ENCODE measurements around the gene NFATC4. TPM values are rescaled to one million over a fixed set of nuclear protein-coding genes. Genes with fewer than 3 reads are reported as not detected.
"Not testable (repeated sequence)": the region's sequence is repeated elsewhere in the genome, so short reads cannot be mapped to it uniquely, and the experiment has no call there.

The NFATC4 gene
- total RNA-seq, 1 donor from 2014 or later: 42.4 TPM

GRCh38 chr14:24369907-24370687 is 2.1 kb downstream of the NFATC4 start:
- no peaks in the 10 kb centered on the region for H3K36me3 Mint-ChIP-seq (ENCODE audit: low read depth, unreplicated experiment)
- TF ChIP-seq CTCF (IDR thresholded peaks at IDR 0.05; ENCODE audit: unreplicated experiment): no peak
- H3K9me3 Mint-ChIP-seq (ENCODE audit: unreplicated experiment): no peaks in the 10 kb centered on the region
- peaks cover 16% of the 10 kb centered on the region for H3K4me1 Mint-ChIP-seq (ENCODE audit: unreplicated experiment)
- H3K27ac Mint-ChIP-seq (ENCODE audit: unreplicated experiment): no peak overlapping the region
- DNase-seq (ENCODE audit: low spot score): no peak
- no peak overlapping the region for H3K4me3 Mint-ChIP-seq (ENCODE audit: unreplicated experiment)
- peaks cover 9% of the 10 kb centered on the region for H3K27me3 Mint-ChIP-seq (ENCODE audit: unreplicated experiment)

DNA sequence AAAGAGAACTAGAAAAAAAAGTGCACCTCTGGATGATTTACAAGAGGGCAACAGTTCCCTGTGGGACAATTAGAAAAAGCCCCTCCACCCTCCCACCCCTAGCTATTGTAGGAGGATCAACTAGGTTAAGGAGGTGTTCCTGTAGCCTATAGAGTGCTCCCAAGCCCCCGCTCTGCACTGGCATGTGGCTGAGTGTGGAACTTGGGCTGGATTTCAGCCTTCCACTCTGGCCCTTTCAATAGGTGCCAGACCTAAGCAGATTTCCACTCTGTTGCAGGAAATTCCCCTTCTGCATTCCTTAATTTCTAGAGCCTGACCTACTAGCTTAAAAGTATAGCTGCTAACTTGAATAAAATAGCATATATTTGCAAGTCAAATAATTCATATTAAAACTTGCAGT is 2.8 kb downstream of the NFATC4 start:
- Mint-ChIP-seq H3K27me3 (ENCODE audit: unreplicated experiment) (peaks cover 2% of the 10 kb centered on the region), H3K27ac (ENCODE audit: unreplicated experiment) (no peak overlapping the region), H3K4me3 (ENCODE audit: unreplicated experiment) (no peak overlapping the region), H3K4me1 (ENCODE audit: unreplicated experiment) (peaks cover 10% of the 10 kb centered on the region), H3K36me3 (ENCODE audit: low read depth, unreplicated experiment) (no peaks in the 10 kb centered on the region), H3K9me3 (ENCODE audit: unreplicated experiment) (no peaks in the 10 kb centered on the region)
- no peak for TF ChIP-seq CTCF (IDR thresholded peaks at IDR 0.05; ENCODE audit: unreplicated experiment)
- DNase-seq (ENCODE audit: low spot score): no peak

GRCh38 chr14:24371605-24372004 is 3.6 kb downstream of the NFATC4 start:
- not testable (repeated sequence) for H3K27ac Mint-ChIP-seq (ENCODE audit: unreplicated experiment); H3K9me3 Mint-ChIP-seq (ENCODE audit: unreplicated experiment); DNase-seq (ENCODE audit: low spot score); H3K4me1 Mint-ChIP-seq (ENCODE audit: unreplicated experiment); H3K27me3 Mint-ChIP-seq (ENCODE audit: unreplicated experiment); H3K36me3 Mint-ChIP-seq (ENCODE audit: low read depth, unreplicated experiment)
- peak overlapping the region; percentile 31 for H3K4me3 Mint-ChIP-seq (ENCODE audit: unreplicated experiment)

- Mint-ChIP-seq H3K36me3 (ENCODE audit: low read depth, unreplicated experiment) (peaks cover 4% of the 10 kb centered on the region), H3K4me1 (ENCODE audit: unreplicated experiment) (peaks cover 6% of the 10 kb centered on the region), H3K27me3 (ENCODE audit: unreplicated experiment) (peaks cover 4% of the 10 kb centered on the region), H3K27ac (ENCODE audit: unreplicated experiment) (no peak overlapping the region), H3K4me3 (ENCODE audit: unreplicated experiment) (no peak overlapping the region), H3K9me3 (ENCODE audit: unreplicated experiment) (no peaks in the 10 kb centered on the region)
- DNase-seq (ENCODE audit: low spot score): no peak
- no peak for TF ChIP-seq CTCF (IDR thresholded peaks at IDR 0.05; ENCODE audit: unreplicated experiment)
Observed at GRCh38 chr14:24372701-24373416, 4.9 kb downstream of the NFATC4 start.

DNA sequence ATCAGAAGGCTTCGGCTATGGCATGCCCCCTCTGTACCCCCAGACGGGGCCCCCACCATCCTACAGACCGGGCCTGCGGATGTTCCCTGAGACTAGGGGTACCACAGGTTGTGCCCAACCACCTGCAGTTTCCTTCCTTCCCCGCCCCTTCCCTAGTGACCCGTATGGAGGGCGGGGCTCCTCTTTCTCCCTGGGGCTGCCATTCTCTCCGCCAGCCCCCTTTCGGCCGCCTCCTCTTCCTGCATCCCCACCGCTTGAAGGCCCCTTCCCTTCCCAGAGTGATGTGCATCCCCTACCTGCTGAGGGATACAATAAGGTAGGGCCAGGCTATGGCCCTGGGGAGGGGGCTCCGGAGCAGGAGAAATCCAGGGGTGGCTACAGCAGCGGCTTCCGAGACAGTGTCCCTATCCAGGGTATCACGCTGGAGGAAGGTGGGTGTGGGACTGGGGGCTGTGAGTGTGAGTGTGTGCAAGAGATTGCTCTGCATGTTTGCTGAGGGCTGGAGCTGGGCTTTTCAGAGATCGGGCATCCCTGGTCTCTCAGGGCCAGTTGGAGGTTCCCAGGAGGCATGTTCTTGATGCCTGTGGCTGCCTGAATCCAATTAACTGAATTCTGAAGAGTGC is 8.6 kb downstream of the NFATC4 start:
- no peak for TF ChIP-seq CTCF (IDR thresholded peaks at IDR 0.05; ENCODE audit: unreplicated experiment)
- Mint-ChIP-seq H3K36me3 (ENCODE audit: low read depth, unreplicated experiment) (peaks cover 4% of the 10 kb centered on the region), H3K9me3 (ENCODE audit: unreplicated experiment) (no peaks in the 10 kb centered on the region), H3K27me3 (ENCODE audit: unreplicated experiment) (peaks cover 6% of the 10 kb centered on the region), H3K27ac (ENCODE audit: unreplicated experiment) (no peak overlapping the region), H3K4me1 (ENCODE audit: unreplicated experiment) (peaks cover 6% of the 10 kb centered on the region), H3K4me3 (ENCODE audit: unreplicated experiment) (no peak overlapping the region)
- DNase-seq (ENCODE audit: low spot score): no peak
